NCI-H2107 (cell line): ENCODE results near the gene PLEK.
"Not testable (repeated sequence)": the region's sequence is repeated elsewhere in the genome, so short reads cannot be mapped to it uniquely, and the experiment has no call there.

Experiments
- DNase-seq: peaks from one replicate; lab custom pipeline; 2025; lab: John Stamatoyannopoulos, UW

PLEK gene

GRCh38 chr2:68365087-68365486 is at the start of gene PLEK:
Gene PLEK (plus strand): TSS chr2:68365282. CDS start chr2:68365352, 70 bp downstream.
- DNase-seq, result no peak

GRCh38 chr2:68316111-68316510 is 49.0 kb upstream of the PLEK start:
- no peak for DNase-seq

DNA sequence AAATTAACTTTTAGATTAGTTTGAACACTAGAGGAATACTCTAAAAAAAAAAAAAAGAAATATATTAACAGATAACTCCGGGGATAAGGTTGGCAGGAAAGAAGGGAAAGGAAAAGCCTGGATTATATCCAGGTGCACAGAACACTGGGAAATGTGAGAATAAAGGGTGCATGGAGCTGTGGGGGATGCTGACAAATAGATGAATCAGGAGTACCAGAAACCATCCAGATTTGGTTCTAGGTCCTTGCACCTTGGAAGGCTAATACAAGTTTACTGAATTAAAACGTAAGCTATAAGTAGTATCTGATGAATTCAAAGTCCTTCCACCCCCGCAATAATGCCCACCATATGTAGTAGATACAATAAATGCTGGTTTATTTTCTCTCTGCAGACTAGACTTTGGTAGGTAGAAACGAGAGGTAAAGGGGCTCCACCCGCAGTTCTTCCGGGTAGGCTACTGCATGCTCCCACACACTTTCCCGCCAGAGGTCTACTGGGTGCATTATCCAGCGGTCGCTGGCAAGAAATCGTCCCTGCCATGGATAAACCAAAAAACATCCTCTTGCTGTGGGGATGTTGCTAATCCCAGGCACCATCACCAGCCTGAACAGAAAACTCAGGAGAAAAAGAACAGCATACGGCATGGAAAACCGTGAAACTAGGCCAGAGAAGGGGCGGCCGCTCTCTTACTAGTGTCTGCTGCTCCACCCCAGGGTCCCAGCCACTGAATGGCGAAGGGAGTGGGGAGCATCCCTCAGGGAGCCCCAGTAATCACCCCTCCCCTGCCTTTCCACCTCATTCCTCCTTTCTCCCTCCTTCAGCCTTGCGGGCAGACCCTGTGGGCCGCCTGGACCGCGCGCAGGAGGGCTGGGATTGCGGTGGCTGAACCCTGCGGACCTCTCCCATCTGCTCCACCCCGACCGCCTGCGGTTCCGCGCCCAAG is 46.8 kb upstream of the PLEK start:
- DNase-seq, result no peak

- no peak for DNase-seq
Observed at GRCh38 chr2:68318914-68319397, 46.1 kb upstream of the PLEK start.

DNA sequence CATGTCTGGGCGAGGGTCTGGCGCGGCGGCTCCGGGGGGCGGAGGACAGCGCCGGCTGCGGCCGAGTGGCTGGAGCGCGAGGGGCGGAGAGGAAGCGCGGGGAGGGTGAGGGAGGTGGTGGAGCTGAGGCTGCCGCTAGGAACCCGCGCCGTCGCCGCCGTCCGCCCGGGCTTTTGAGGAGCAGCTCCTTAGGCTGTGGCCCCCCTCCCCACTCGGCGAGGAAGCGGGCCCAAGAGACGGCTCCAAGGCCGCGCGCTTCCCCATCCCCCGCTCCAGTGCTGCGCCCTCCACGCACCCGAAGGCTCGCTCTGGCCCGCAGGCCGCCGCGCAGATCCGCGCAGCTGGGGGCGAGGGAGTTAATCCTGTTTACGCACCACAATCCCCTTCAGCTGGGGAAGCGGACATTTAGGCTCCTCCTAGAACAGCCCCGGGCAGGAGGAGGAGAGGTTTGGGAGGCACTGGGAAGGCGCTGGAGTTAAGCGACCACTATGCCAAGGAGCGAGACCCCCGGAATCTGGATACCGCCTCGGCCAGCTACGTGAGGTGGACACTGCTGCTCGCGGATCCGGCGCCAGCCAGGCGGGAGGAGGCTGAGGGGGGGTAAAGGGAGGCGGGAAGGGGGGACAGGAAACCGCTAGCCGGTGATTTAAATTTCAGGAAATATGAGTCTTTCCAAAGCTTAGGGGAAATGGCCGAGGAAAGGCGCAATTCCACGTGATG is 45.5 kb upstream of the PLEK start, which contains the start of gene CNRIP1:
CNRIP1 (minus strand) TSS at position 552 of the 720 bp plus-strand sequence; CDS start at position 3, 549 bp downstream.
- peak; percentile 10 for DNase-seq

- DNase-seq, result peak; percentile 14
Observed at GRCh38 chr2:68320118-68320641, 44.9 kb upstream of the PLEK start.

DNA sequence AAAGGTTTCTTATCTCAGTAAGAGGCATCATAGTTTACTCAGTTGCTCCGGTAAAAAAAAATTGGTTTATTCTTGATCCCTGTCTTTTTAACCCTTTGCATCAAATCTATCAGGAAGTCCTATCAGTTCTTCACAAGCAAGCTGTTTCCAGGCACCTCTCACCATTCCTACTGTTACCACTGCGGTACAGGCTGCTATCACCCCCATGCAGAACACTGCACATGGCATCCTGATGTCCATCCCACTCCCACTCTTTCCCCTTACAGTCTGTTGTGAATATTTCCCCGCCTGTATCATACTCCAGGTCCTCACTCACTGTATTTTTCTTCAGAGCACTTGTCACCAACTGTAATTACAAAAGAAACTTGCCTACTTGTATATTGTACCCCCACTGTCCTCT is 40.0 kb upstream of the PLEK start:
- DNase-seq, result no peak

DNA sequence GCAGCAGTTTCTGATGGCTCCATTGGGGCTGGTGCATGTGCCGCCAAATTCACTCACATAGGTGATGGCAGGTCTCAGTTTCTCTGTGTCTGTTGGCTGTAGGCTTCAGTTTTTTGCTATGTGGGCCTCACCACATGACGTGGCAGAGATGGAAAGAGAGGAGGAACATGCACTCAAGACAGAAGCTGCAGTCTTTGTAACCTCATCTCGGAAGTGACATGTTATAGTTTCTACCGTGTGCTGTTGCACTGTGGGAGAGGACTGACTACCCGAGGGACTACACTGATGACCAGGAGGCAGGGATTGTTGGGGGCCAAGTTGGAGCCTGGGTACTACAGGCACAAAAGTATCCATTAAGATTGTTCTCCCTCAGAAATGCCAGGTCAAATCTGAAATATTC is 36.2 kb upstream of the PLEK start:
- DNase-seq, result no peak

GRCh38 chr2:68330691-68331090 is 34.4 kb upstream of the PLEK start:
- no peak for DNase-seq

DNA sequence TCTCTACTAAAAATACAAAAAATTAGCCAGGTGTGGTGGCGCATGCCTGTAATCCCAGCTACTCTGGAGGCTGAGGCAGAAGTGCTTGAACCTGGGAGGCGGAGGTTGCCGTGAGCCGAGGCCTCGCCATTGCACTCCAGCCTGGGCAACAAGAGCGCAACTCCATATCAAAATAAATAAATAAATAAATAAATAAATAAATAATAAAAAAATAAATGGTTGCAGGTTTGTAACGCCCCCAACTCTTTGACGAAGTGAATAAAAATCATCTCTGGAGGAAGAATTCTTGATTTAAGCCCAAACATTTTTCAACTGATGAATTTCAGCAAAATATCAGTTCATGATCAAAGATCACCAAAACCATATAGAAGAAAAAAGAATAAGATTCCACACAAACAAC is 32.1 kb upstream of the PLEK start:
- DNase-seq, result no peak

DNA sequence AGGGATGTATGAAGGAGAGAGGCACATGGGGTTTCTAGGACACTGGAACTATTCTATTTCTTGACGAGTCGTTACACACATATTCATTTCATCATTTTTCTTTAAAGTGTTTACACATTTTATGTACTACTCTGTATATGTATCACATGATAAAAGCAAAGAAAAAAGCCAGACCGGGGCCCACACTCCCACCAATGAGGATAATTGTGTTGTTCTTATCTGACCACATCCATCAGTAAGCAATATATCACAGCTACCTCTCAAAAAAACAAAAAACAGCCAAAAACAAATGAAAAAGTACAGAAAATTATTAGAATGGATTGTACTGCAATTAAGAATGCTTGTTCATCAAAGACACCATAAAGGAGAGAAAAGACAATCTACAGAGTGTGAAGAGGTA is 31.2 kb upstream of the PLEK start:
- DNase-seq, result no peak

DNA sequence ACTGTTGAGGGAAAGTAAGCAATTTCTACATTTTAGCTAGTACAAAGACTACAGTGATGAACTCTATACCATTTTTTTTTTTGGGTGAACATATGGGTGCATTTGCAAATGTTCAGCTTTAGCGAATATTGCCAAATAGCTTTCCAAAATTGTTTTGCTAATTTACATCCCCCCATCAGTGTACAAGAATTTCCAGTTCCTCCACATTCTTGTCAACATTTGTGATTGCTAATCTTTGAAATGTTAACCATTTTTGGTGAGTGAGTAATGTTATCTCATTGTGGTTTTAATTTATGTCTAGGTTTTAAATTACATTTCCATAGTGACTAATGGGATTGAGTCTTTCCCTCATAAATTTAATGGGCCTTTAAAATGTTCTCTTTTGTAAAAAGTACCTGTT is 28.9 kb upstream of the PLEK start:
- DNase-seq, result no peak

- no peak for DNase-seq
Observed at GRCh38 chr2:68340226-68341061, 24.6 kb upstream of the PLEK start.

- no peak for DNase-seq
Observed at GRCh38 chr2:68341062-68341329, 24.1 kb upstream of the PLEK start.

GRCh38 chr2:68341583-68341982 is 23.5 kb upstream of the PLEK start:
- no peak for DNase-seq

- DNase-seq, result no peak
Observed at GRCh38 chr2:68342470-68342869, 22.6 kb upstream of the PLEK start.

DNA sequence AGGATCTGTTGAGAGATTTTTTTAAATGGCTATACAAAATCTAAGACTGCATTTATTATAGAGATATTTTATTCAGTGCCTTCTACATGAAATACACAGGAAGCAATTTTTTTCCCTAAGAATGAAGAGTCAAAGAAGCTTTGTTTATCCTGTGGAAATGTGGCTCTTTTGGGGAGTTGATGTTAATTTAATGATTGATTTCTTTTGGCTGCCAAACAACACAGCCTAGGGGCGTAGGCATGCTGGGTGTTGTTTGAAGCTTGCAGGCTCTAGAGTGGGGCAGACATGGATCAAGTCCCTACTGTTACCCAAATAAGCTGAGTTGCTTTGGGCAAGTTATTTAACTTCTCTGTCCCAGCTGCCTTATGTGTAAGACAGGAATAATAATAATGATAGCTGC is 21.1 kb upstream of the PLEK start:
- DNase-seq, result no peak

GRCh38 chr2:68345129-68345875 is 19.8 kb upstream of the PLEK start:
- peak; percentile 28 for DNase-seq

GRCh38 chr2:68349091-68349490 is 16.0 kb upstream of the PLEK start:
- DNase-seq, result not testable (repeated sequence)

- no peak for DNase-seq
Observed at GRCh38 chr2:68351997-68352396, 13.1 kb upstream of the PLEK start.

DNA sequence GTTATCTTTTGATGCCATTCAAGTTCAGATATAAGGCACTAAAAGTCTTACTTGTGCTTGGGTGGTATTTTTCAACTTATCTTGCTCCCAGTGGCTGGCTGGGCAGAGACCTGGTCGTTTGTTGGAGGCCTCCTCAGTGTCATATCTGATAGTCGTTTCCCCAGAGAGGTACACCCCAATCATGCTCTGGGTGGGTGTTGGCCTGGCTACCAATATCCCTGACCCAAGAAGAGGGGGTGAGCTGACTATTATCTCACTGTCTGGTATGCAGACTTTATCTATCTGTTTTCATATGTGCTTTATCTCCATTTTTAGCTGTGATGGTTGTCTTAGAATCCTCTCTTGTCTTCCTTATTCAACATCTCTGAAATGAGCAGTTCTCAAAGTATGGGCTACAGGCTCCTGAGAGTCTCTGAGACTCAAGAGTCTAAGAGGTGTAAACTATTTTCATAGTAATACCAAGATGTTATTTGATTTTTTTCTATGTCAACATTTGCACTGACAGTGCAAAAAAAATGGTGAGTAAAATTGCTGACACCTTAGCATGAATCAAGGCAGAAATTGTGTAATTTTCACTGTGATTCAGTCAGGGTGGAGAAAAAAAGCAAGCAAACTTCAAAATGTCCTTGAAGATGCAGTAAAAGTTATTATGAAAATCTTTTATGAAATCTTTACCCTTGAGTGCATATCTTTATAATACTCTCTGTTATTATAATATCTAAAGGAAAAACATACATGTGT is 12.3 kb upstream of the PLEK start:
- DNase-seq, result no peak
